ENCODE data around the gene C10orf71.

DNA sequence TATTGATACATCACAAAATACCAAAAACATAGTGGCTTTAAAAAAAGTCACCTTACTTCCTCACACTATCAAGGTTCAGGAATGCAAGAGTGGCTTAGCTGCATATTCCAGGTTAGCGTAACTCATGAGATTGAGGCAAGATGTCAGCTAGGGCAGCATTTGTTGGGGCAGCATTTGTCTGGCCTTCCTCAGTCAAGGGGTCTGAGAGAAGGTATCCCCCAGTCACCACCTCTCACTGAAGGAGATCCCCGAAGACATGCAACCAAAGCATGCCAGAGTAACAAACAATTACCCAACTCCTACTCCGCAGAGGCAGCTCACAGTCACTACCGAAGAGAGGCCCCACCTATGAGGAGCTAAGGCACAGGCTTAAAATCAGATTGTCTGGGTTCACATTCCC lies 48.4 kb downstream of the C10orf71 start:
- no peak for TF ChIP-seq GATA3 (IDR thresholded peaks at IDR 0.05; ENCODE audit: low read depth, low read length)
- no peak for TF ChIP-seq GATA2 (IDR thresholded peaks at IDR 0.05; ENCODE audit: low read depth, low read length)

Measured in SH-SY5Y (cell line).